ENCODE measurements around the gene SLC7A11. TPM values are rescaled to one million over a fixed set of nuclear protein-coding genes. Genes with fewer than 3 reads are reported as not detected.
A peak's percentile ranks its signal among the peaks of the same experiment; 100 is the strongest.

Gene SLC7A11
- total RNA-seq, 1 donor from 2014 or later: 33.8 TPM

GRCh38 chr4:138181287-138181686, 60.9 kb downstream of the SLC7A11 start:
- TF ChIP-seq CTCF (IDR thresholded peaks at IDR 0.05; ENCODE audit: insufficient read depth, low read depth, low read length) (no peak), EZH2 (IDR thresholded peaks at IDR 0.05; ENCODE audit: insufficient read depth, low read length) (no peak)
- Histone ChIP-seq H3K9ac (ENCODE audit: low read length) (no peak overlapping the region), H3K9me3 (ENCODE audit: insufficient read depth, low read depth, low read length) (no peaks in the 10 kb centered on the region), H3K36me3 (ENCODE audit: insufficient read depth, low read length) (no peaks in the 10 kb centered on the region), H3K27me3 (ENCODE audit: insufficient read depth, low read length) (no peaks in the 10 kb centered on the region), H2AFZ (ENCODE audit: low read depth, low read length) (no peak overlapping the region), H3K4me3 (ENCODE audit: insufficient read depth, low read depth, low read length) (no peak overlapping the region), H3K4me1 (ENCODE audit: insufficient read depth, low read length) (no peaks in the 10 kb centered on the region), H3K27ac (ENCODE audit: low read depth, low read length) (no peak overlapping the region), H3K79me2 (ENCODE audit: insufficient read depth, low read length) (no peaks in the 10 kb centered on the region), H4K20me1 (ENCODE audit: insufficient read depth, low read length) (no peaks in the 10 kb centered on the region), H3K4me2 (ENCODE audit: low read length) (no peak overlapping the region)
- peak; percentile 16 for DNase-seq (ENCODE audit: low read depth)
- no peak for FAIRE-seq
- H3K27ac Mint-ChIP-seq (ENCODE audit: unreplicated experiment): no peak overlapping the region
- no peak overlapping the region for H3K4me3 Mint-ChIP-seq (ENCODE audit: unreplicated experiment)
- H3K36me3 Mint-ChIP-seq (ENCODE audit: low read depth, unreplicated experiment): peaks cover 11% of the 10 kb centered on the region
- H3K27me3 Mint-ChIP-seq (ENCODE audit: low read depth, unreplicated experiment): no peaks in the 10 kb centered on the region
- peaks cover 2% of the 10 kb centered on the region for H3K9me3 Mint-ChIP-seq (ENCODE audit: unreplicated experiment)
- H3K4me1 Mint-ChIP-seq (ENCODE audit: low read depth, unreplicated experiment): no peaks in the 10 kb centered on the region

GRCh38 chr4:138178566-138178965, 63.6 kb downstream of the SLC7A11 start:
- Histone ChIP-seq H3K9me3 (ENCODE audit: insufficient read depth, low read depth, low read length) (no peaks in the 10 kb centered on the region), H2AFZ (ENCODE audit: low read depth, low read length) (no peak overlapping the region), H3K36me3 (ENCODE audit: insufficient read depth, low read length) (no peaks in the 10 kb centered on the region), H3K27me3 (ENCODE audit: insufficient read depth, low read length) (no peaks in the 10 kb centered on the region), H3K9ac (ENCODE audit: low read length) (no peak overlapping the region), H3K4me1 (ENCODE audit: insufficient read depth, low read length) (no peaks in the 10 kb centered on the region), H4K20me1 (ENCODE audit: insufficient read depth, low read length) (no peaks in the 10 kb centered on the region), H3K27ac (ENCODE audit: low read depth, low read length) (no peak overlapping the region), H3K4me2 (ENCODE audit: low read length) (no peak overlapping the region), H3K4me3 (ENCODE audit: insufficient read depth, low read depth, low read length) (no peak overlapping the region), H3K79me2 (ENCODE audit: insufficient read depth, low read length) (no peaks in the 10 kb centered on the region)
- Mint-ChIP-seq H3K4me1 (ENCODE audit: low read depth, unreplicated experiment) (no peaks in the 10 kb centered on the region), H3K27ac (ENCODE audit: unreplicated experiment) (no peak overlapping the region), H3K4me3 (ENCODE audit: unreplicated experiment) (no peak overlapping the region), H3K9me3 (ENCODE audit: unreplicated experiment) (peaks cover 2% of the 10 kb centered on the region), H3K36me3 (ENCODE audit: low read depth, unreplicated experiment) (peaks cover 11% of the 10 kb centered on the region), H3K27me3 (ENCODE audit: low read depth, unreplicated experiment) (no peaks in the 10 kb centered on the region)
- TF ChIP-seq CTCF (IDR thresholded peaks at IDR 0.05; ENCODE audit: insufficient read depth, low read depth, low read length): no peak
- DNase-seq (ENCODE audit: low read depth) (peak; percentile 62), FAIRE-seq (no peak)

- H3K4me1 ChIP-seq (ENCODE audit: insufficient read depth, low read length): no peaks in the 10 kb centered on the region
- Mint-ChIP-seq H3K4me3 (ENCODE audit: unreplicated experiment) (no peak overlapping the region), H3K27ac (ENCODE audit: unreplicated experiment) (no peak overlapping the region), H3K4me1 (ENCODE audit: low read depth, unreplicated experiment) (no peaks in the 10 kb centered on the region), H3K27me3 (ENCODE audit: low read depth, unreplicated experiment) (no peaks in the 10 kb centered on the region), H3K36me3 (ENCODE audit: low read depth, unreplicated experiment) (peaks cover 11% of the 10 kb centered on the region), H3K9me3 (ENCODE audit: unreplicated experiment) (peaks cover 2% of the 10 kb centered on the region)
- no peak overlapping the region for H3K9ac ChIP-seq (ENCODE audit: low read length)
- no peak overlapping the region for H3K4me2 ChIP-seq (ENCODE audit: low read length)
- no peaks in the 10 kb centered on the region for H3K36me3 ChIP-seq (ENCODE audit: insufficient read depth, low read length)
- H3K9me3 ChIP-seq (ENCODE audit: insufficient read depth, low read depth, low read length): no peaks in the 10 kb centered on the region
- H2AFZ ChIP-seq (ENCODE audit: low read depth, low read length): no peak overlapping the region
- H3K4me3 ChIP-seq (ENCODE audit: insufficient read depth, low read depth, low read length): no peak overlapping the region
- TF ChIP-seq EZH2 (IDR thresholded peaks at IDR 0.05; ENCODE audit: insufficient read depth, low read length) (no peak), CTCF (IDR thresholded peaks at IDR 0.05; ENCODE audit: insufficient read depth, low read depth, low read length) (no peak)
- H3K79me2 ChIP-seq (ENCODE audit: insufficient read depth, low read length): no peaks in the 10 kb centered on the region
- H3K27me3 ChIP-seq (ENCODE audit: insufficient read depth, low read length): no peaks in the 10 kb centered on the region
- H3K27ac ChIP-seq (ENCODE audit: low read depth, low read length): no peak overlapping the region
- DNase-seq (ENCODE audit: low read depth): no peak
- no peak for FAIRE-seq
- H4K20me1 ChIP-seq (ENCODE audit: insufficient read depth, low read length): no peaks in the 10 kb centered on the region
Observed at GRCh38 chr4:138177278-138177968, 64.7 kb downstream of the SLC7A11 start.

Data from astrocyte (in vitro differentiated cells and primary cell).